BJ (cell line): ENCODE measurements around the gene DNAJC7. TPM values are rescaled to one million over a fixed set of nuclear protein-coding genes. Genes with fewer than 3 reads are reported as not detected.

Experiments
- CTCF ChIA-PET: fragments of 350-600 bp; formaldehyde crosslinking; extraction: SDS; loops from one replicate; lab custom pipeline; 2021; ENCODE audit warnings: antibody characterized with exemption, inconsistent platforms; lab: Yijun Ruan, JAX
- POLR2A ChIA-PET: fragments of 300-600 bp; sonication (Branson Sonifier 250); formaldehyde crosslinking; extraction: SDS; loops from one replicate; lab custom pipeline; 2021; ENCODE audit warnings: antibody characterized with exemption; lab: Charles Lee
- DNase-seq: peaks from one replicate; pipeline ENCODE4 v3.0.0-alpha.2; 2011; ENCODE audit warnings: low read depth
- H3K27me3 ChIP-seq: 2 replicates; pipeline ENCODE4 v1.6.0; 2011; ENCODE audit warnings: low read length; ENCODE audit not compliant: control insufficient read depth, insufficient read depth
- H3K36me3 ChIP-seq: 2 replicates; pipeline ENCODE4 v1.5.1; 2011; ENCODE audit warnings: low read length; ENCODE audit not compliant: control insufficient read depth, insufficient read depth
- H3K4me3 ChIP-seq: 2 replicates; pipeline ENCODE4 v1.5.1; 2011; ENCODE audit warnings: low read depth, mild to moderate bottlenecking, control low read depth, low read length
- polyA plus RNA-seq: library from polyadenylated mRNA; depleted of rRNA; stranded (reverse); fragments of >200 nt; gene quantifications from 2 replicates; pipeline ENCODE4 v1.2.3, GENCODE V29; 2011
- TF ChIP-seq, protein P1 (sequence below): IDR thresholded peaks from 2 replicates; pipeline ENCODE4 v1.5.1; 2011; ENCODE audit warnings: low read depth, mild to moderate bottlenecking, control low read depth, inconsistent platforms, low read length, moderate library complexity; ENCODE audit not compliant: insufficient read depth

The DNAJC7 gene
- polyA plus RNA-seq, 1 experiment: 41.1 TPM

DNA sequence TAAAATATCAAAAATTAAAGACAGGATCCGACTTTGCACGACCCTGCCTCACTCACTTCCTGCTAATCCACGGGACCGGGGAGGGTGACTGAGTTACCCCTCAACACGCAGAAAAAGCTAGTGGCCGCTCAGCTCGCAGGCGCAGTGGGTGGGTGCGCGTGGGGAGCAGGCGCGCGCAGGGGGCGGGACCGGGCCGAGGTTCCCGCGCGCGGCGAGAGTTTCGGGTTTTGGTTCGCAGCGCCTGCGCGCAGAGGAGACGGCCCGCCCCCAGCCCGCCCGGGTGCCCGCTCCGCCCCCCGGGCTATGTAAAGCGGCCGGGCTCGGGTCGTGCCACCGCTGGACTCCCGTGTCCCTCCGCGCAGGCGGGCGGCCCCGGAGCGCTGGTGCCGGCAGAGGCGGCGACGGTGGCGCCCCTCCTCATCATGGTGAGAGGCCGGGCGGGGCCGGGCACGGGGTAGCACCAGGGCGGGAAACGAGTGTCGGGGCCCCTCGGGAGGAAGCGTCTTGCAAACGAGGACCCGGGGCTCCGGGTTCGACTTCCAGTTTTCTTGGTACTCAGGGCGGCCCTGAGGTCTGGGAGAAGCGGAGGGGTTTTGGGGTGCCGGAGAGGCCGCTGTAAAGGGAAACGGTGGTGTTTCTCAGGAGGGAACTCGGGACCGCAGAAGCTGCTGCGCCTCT lies 50.6 kb downstream of the DNAJC7 start, which contains the start of gene CNP:
Gene CNP, plus strand, starts transcription at position 333 of the 678 bp plus-strand sequence. Its CDS starts 90 bp downstream, at position 423.
- ChIA-PET POLR2A (interaction anchor here (0.5 to 1.0 kb wide), 8 partner anchors 8 to 828 kb away, joined by 3 to 11 read pairs (median 4); partner anchors contain the start of genes DNAJC7 and ODAD4), CTCF (interaction anchor here (0.8 to 10.2 kb wide), 12 partner anchors 9 to 150 kb away, joined by 3 to 163 read pairs (median 3); partner anchors contain the start of genes DHX58, DNAJC7, KAT2A and NKIRAS2)
- Histone ChIP-seq H3K36me3 (peaks cover 11% of the 10 kb centered on the region), H3K27me3 (no peaks in the 10 kb centered on the region), H3K4me3 (peak within 1 kb of the TSS; percentile 92)
- DNase-seq: no peak
- TF ChIP-seq, protein P1, sequence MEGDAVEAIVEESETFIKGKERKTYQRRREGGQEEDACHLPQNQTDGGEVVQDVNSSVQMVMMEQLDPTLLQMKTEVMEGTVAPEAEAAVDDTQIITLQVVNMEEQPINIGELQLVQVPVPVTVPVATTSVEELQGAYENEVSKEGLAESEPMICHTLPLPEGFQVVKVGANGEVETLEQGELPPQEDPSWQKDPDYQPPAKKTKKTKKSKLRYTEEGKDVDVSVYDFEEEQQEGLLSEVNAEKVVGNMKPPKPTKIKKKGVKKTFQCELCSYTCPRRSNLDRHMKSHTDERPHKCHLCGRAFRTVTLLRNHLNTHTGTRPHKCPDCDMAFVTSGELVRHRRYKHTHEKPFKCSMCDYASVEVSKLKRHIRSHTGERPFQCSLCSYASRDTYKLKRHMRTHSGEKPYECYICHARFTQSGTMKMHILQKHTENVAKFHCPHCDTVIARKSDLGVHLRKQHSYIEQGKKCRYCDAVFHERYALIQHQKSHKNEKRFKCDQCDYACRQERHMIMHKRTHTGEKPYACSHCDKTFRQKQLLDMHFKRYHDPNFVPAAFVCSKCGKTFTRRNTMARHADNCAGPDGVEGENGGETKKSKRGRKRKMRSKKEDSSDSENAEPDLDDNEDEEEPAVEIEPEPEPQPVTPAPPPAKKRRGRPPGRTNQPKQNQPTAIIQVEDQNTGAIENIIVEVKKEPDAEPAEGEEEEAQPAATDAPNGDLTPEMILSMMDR: no peak

DNA sequence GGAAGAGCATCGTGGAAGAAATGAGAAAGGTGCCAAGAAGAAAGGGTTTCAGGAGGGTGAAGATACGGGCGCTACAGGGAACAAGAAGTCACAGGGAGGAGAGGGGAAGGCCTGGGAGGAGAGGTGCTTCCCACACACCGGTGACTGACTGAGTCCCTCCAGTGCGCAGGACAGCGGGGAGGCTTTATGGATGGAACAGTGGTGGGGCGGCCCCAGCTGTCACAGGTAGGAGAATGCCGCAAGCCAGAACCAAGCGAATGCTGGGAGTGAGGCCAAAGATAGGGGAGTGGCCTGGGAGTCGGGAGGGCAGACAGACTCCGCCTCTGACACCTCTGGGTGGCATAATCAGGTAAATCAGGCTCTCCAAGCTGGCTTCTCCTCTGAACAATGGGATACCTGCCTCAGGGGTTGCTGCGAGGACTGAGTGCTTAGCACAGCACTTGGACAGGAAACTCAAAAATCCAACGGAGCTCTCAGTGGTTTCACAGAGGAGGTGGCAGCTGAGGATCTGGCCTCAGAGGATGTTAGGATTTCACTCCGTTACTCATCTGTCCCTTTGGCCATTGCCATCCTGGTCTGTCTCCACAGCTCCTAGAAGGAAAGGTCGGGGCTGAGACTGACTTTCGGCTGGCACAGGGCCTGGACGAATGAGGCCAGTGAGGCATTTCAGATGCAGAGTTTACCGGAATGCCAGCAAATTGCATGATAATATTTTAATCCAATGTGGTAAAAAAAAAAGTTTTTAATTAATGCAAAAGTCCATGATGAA lies 51.4 kb downstream of the DNAJC7 start:
- CTCF ChIA-PET: interaction anchor here (0.8 to 10.2 kb wide), 12 partner anchors 8 to 150 kb away, joined by 3 to 163 read pairs (median 3); partner anchors contain the start of genes DHX58, DNAJC7, KAT2A and NKIRAS2

DNA sequence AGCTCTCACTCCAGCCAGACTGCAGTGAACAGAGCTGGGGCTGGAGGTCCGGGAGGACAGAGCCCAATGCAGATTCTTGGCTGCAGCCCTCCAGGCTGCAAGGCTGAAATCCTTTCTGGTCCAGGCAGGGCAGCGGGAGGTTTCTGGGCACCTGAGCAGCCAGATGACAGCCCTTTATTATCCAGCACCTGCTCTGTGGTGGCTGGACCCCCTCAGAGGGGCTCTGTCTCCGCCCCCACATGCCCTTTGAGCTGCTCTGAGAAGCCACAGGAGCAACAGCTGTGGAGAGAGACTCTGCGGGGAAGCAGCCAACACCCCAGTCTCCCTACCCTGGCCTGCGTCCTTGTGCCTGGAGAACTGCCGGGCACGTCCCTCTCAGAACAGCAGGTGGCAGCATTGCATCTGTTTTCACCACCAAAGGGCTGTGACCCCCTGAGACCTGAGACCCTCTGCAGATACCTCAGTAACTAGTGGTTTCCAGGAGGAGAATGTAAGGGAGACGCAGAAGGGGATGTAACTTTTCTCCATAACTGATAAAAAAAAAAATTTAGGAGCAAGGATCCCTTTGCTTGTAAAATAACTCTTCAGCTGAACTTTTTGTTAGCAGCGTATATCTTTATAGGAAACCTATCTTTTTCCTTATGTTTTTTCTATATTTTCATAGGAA lies 54.3 kb downstream of the DNAJC7 start:
- DNase-seq: no peak
- no peak overlapping the region for H3K4me3 ChIP-seq
- ChIA-PET POLR2A (no interaction called here), CTCF (interaction anchor here (0.6 to 10.2 kb wide), 39 partner anchors 9 to 994 kb away, joined by 3 to 163 read pairs (median 4); partner anchors contain the start of genes DHX58, DNAJC7, KAT2A and NKIRAS2)
- H3K36me3 ChIP-seq: peaks cover under 1% of the 10 kb centered on the region; the same call in 1 of the 2 replicates
- no peaks in the 10 kb centered on the region for H3K27me3 ChIP-seq
- TF ChIP-seq, protein P1: peak; percentile 89

More for the DNA sequence above, 51.4 kb downstream of the DNAJC7 start:
- DNase-seq: no peak
- peaks cover 9% of the 10 kb centered on the region for H3K36me3 ChIP-seq
- H3K4me3 ChIP-seq: peak overlapping the region; percentile 92
- TF ChIP-seq, protein P1: no peak
- POLR2A ChIA-PET: interaction anchor here (0.6 to 1.0 kb wide), 6 partner anchors 9 to 829 kb away, joined by 3 to 11 read pairs (median 4); partner anchors contain the start of genes DNAJC7 and ODAD4
- H3K27me3 ChIP-seq: no peaks in the 10 kb centered on the region

DNA sequence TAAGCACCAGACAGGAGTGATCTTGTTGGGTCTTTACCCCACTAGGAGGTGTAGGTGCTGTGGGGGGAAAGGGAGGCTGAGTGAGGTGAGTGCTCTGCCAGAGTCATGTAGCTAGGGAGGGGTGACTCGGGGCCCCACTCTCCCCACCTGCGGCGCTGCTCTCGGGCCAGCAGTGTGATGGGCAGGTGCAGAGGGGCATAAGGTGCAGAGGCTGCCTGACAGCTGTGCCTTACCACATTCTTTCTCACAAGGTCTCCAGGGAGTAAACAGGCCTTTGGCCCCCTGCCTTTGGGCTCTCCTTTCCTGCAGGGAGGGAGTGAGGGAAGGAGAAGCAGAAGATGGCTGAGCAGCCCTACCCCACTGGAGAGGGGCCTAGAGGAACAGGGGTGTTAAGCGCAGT lies 55.1 kb downstream of the DNAJC7 start:
- POLR2A ChIA-PET: no interaction called here
- no peaks in the 10 kb centered on the region for H3K27me3 ChIP-seq
- CTCF ChIA-PET: interaction anchor here (0.6 to 10.2 kb wide), 14 partner anchors 8 to 1455 kb away, joined by 3 to 163 read pairs (median 5); partner anchors contain the start of genes DHX58, DNAJC7, KAT2A and NKIRAS2
- H3K4me3 ChIP-seq: no peak overlapping the region
- no peaks in the 10 kb centered on the region for H3K36me3 ChIP-seq
- no peak for DNase-seq
- TF ChIP-seq, protein P1: no peak
